Fibroblast of the aortic adventitia (primary cell): Measurements from ENCODE around the gene CTSO. TPM values are rescaled to one million over a fixed set of nuclear protein-coding genes. Genes with fewer than 3 reads are reported as not detected.

Experiments
- DNase-seq: peaks from one replicate; pipeline ENCODE4 v3.0.0-alpha.2; 2010; ENCODE audit warnings: low read depth
- H3K4me3 ChIP-seq: 2 replicates; pipeline ENCODE4 v1.5.1; 2011; ENCODE audit warnings: low read depth, mild to moderate bottlenecking, control low read depth, low read length, moderate library complexity
- total RNA-seq: library from RNA; depleted of rRNA; stranded (reverse); fragments of >200 nt; gene quantifications from 2 replicates; pipeline ENCODE4 v1.2.3, GENCODE V29; 2012; ENCODE audit warnings: low replicate concordance
- TF ChIP-seq, protein P1 (sequence below): IDR thresholded peaks from 2 replicates; pipeline ENCODE4 v1.5.1; 2011; ENCODE audit warnings: mild to moderate bottlenecking, low read length, control low read depth, inconsistent platforms; ENCODE audit not compliant: insufficient read depth

Gene CTSO
- total RNA-seq, 1 donor: 17.4 TPM

DNA sequence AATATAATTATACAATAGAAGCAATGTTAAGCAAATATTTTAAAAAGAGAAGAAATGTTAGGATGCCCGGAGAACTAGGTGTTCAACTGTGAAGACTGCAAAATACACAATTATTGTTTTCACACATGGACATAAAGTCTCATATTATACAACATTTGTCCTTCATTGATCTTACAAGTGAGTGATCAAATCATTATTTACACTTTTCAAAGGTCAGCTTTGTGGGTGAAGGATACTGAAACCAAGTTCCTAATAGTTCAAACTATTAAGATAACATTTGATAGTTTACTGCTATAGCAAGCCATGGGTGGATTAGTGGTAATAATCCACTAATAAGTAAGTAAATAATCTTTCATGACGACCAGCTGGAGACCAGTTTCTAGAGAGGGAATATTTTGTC lies 23.3 kb downstream of the CTSO start:
- H3K4me3 ChIP-seq: no peak overlapping the region
- TF ChIP-seq, protein P1, sequence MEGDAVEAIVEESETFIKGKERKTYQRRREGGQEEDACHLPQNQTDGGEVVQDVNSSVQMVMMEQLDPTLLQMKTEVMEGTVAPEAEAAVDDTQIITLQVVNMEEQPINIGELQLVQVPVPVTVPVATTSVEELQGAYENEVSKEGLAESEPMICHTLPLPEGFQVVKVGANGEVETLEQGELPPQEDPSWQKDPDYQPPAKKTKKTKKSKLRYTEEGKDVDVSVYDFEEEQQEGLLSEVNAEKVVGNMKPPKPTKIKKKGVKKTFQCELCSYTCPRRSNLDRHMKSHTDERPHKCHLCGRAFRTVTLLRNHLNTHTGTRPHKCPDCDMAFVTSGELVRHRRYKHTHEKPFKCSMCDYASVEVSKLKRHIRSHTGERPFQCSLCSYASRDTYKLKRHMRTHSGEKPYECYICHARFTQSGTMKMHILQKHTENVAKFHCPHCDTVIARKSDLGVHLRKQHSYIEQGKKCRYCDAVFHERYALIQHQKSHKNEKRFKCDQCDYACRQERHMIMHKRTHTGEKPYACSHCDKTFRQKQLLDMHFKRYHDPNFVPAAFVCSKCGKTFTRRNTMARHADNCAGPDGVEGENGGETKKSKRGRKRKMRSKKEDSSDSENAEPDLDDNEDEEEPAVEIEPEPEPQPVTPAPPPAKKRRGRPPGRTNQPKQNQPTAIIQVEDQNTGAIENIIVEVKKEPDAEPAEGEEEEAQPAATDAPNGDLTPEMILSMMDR: no peak
- no peak for DNase-seq

DNA sequence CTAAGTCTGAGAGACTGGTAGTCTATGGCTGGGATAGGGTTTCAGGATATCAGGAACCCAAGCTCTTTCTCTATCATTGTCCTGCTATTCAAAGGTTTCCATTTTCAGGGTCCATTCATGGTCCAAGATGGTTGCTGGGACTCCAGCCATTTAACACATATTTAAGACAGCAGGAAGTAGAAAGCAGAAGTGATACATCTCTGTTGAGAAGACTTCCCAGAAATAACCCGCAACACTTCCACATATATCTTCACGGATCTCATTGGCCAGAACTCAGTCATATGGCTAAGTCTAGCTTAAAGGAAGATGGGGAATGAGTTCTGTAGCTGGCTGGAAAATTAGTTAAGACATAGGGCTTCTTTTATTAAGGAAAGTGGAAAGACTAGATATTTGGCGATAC lies 23.8 kb downstream of the CTSO start:
- no peak overlapping the region for H3K4me3 ChIP-seq
- no peak for DNase-seq
- TF ChIP-seq, protein P1: no peak

DNA sequence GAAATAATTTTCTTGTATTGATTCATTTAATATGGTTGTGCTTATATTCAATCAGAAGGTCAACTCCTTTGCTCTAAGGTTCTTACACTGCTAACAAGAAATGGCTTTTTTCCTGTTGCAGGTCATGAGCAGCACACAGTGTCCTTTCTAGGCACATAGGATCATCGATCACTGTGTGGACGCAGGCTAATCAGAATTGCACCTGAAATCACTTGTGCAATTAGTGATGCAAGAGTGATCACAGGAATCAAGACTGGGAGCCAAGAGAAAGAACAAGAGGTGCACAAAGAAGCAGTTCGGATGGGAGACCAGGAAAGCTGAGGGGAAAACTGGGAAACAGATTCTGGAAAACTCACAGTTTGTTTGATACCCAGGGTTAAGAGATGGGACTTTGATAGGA lies 29.0 kb downstream of the CTSO start:
- DNase-seq: no peak
- TF ChIP-seq, protein P1: no peak
- H3K4me3 ChIP-seq: no peak overlapping the region

DNA sequence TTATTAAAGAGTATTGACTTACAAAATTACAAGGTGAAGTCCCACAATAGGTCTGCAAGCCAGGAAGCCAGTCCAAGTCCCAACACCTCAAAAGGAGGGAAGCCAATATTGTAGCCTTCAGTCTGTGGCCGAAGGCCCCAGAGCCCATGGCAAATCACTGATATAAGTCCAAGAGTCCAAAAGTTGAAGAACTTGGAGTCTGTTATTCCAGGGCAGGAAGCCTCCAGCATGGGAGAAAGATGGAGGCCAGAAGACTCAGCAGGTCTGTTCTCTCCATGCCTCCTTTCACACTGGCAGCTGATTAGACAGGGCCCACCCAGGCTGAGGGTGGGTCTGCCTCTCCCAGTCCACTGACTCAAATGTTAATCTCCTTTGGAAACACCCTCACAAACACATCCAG lies 32.1 kb downstream of the CTSO start:
- no peak overlapping the region for H3K4me3 ChIP-seq
- TF ChIP-seq, protein P1: no peak
- no peak for DNase-seq

DNA sequence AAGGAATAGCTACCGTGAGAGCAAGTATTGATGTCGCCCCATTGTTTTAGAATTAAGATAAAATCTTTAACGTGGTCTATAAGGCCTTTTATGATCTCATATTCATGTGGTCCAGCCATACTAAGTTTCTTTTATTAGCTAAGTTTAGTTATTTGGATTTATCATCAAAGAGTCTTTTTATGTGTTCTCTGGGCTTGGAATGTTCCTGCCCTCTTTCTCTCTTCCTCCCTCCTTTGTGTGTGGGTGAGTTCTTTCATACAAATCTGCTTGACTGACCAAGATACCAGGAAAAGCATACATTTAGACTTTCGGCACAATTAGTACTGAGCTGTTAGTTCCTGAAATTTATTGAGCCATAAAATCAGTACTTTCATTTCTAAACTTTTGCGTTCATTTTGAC lies 38.9 kb downstream of the CTSO start:
- DNase-seq: no peak
- TF ChIP-seq, protein P1: no peak
- no peak overlapping the region for H3K4me3 ChIP-seq

DNA sequence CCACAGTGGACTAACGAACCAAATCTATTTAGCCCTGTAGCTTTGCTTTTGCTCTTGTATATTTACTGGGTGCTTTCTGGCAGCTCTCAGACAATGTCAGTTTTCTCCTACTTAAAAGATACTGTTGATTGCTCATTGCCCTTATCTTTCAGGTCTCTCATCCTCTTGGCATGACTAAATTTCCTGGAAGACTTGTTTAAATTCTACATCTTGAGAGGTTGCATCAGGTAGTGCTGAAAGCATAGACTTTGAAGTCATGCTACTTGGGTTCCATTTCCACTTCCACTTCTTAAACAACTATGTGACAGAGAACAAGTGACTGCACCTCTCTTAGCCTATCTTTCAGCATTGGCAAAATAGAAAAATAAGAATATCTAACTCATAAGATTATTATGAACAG lies 41.8 kb downstream of the CTSO start:
- DNase-seq: no peak
- TF ChIP-seq, protein P1: no peak
- no peak overlapping the region for H3K4me3 ChIP-seq

DNA sequence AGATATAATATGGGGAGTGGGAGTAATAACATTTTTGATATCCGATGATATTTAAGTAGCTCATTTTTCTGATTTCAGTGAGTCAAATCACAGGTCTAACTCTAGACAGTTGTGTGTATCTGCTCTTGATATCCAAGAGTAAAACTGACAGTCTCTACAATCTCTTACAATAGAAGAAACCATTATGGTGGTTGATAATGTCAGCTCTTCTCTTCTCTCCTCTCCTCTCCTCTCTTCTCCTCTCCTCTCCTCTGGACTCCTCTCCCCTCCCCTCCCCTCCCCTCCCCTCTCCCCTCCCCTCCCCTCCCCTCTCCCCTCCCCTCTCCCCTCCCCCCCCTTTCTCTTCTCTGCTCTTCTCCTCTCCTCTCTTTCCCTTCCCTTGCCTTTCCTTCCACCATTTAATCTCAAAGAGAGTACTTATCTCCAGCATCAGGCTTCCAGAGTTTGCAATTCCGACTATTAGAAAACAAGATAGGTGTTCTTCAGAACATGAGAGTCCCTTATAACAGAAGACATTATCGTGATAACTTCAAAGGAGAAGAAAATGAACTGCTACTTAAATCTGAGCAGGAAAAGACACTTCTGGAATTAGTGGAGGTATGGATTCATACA lies 43.9 kb downstream of the CTSO start:
- no peak overlapping the region for H3K4me3 ChIP-seq
- TF ChIP-seq, protein P1: no peak
- no peak for DNase-seq
